Measurements from ENCODE around the gene IDNK. TPM values are rescaled to one million over a fixed set of nuclear protein-coding genes. Genes with fewer than 3 reads are reported as not detected.

Gene IDNK
- total RNA-seq, 4 donors from 2014 or later: 2.7 to 4.6 (median 3.0) TPM

- Histone ChIP-seq H3K27me3 (no peaks in the 10 kb centered on the region), H3K4me1 (peaks cover 0 to 60% (median 4%) of the 10 kb centered on the region in 4 donors), H3K36me3 (no peaks in the 10 kb centered on the region), H3K27ac (no peak overlapping the region), H3K4me3 (no peak overlapping the region), H3K9me3 (no peaks in the 10 kb centered on the region)
- no peak for DNase-seq (ENCODE audit: low spot score in 2 of 2)
- TF ChIP-seq POLR2A (IDR thresholded peaks at IDR 0.05) (no peak), EP300 (IDR thresholded peaks at IDR 0.05) (no peak), CTCF (IDR thresholded peaks at IDR 0.05) (no peak)
- 93 to 96% methylated on average over 3 of the region's 3 CpGs for WGBS, 2 donors
Observed at GRCh38 chr9:83691492-83691891, 68.5 kb downstream of the IDNK start.

Small RNA genes within 50 kb of the gene (small RNA-seq; reads per million reads assigned to genes)
- gene RNU4-15P: not detected

Other genes with a start within 250 kb of the IDNK start
- 10 to 100 TPM; 31.2 to 44.0 (median 34.5) TPM for gene FRMD3, start 84.7 kb upstream of the IDNK start, total RNA-seq
- 100 to 1,000 TPM; 100 to 123 (median 110) TPM for gene UBQLN1, start 84.8 kb downstream of the IDNK start, total RNA-seq
- gene GKAP1, start 194.6 kb downstream of the IDNK start, total RNA-seq: 10 to 100 TPM in 3 of 4 donors, 1 to 10 TPM in 1; 5.7 to 13.1 (median 11.6) TPM